ENCODE measurements around the gene SMIM33. TPM values are rescaled to one million over a fixed set of nuclear protein-coding genes. Genes with fewer than 3 reads are reported as not detected.

SMIM33 gene
- total RNA-seq, 2 experiments from 2014 or later = 0.14 to 0.37 TPM

GRCh38 chr5:139445325-139446170 is 25.3 kb upstream of the SMIM33 start:
- Mint-ChIP-seq H3K9me3 (peaks cover 8% of the 10 kb centered on the region), H3K27ac (peak overlapping the region; percentile 97), H3K4me3 (no peak overlapping the region), H3K36me3 (ENCODE audit: low read depth) (peaks cover 7% of the 10 kb centered on the region), H3K4me1 (ENCODE audit: low read depth) (peaks cover 63% of the 10 kb centered on the region), H3K27me3 (ENCODE audit: low read depth) (no peaks in the 10 kb centered on the region)
- CTCF ChIA-PET = interaction anchor here (1.2 to 3.6 kb wide), 3 partner anchors 23 to 69 kb away, joined by 3 to 16 read pairs (median 11); no protein-coding TSS in a partner anchor
- intact Hi-C loops (cut with micrococcal nuclease) = no loop called here
- DNase-seq = no peak

- DNase-seq = peak; percentile 68
- no peaks in the 10 kb centered on the region for H3K27me3 Mint-ChIP-seq (ENCODE audit: low read depth)
- CTCF ChIA-PET = interaction anchor here (0.7 to 2.1 kb wide), 6 partner anchors 8 to 35 kb away, joined by 3 to 12 read pairs (median 4); partner anchors contain the start of genes DNAJC18 and STING1
- peaks cover 63% of the 10 kb centered on the region for H3K4me1 Mint-ChIP-seq (ENCODE audit: low read depth)
- H3K27ac Mint-ChIP-seq = peak overlapping the region; percentile 97
- peaks cover 8% of the 10 kb centered on the region for H3K9me3 Mint-ChIP-seq
- intact Hi-C loops (cut with micrococcal nuclease) = loop anchor here (1.0 kb wide), 7 partner anchors 8 to 189 kb away; partner anchors contain the start of genes DNAJC18, SPATA24 and STING1
- H3K36me3 Mint-ChIP-seq (ENCODE audit: low read depth) = peaks cover 7% of the 10 kb centered on the region
- no peak overlapping the region for H3K4me3 Mint-ChIP-seq
Observed at GRCh38 chr5:139446956-139447779, 23.6 kb upstream of the SMIM33 start.

GRCh38 chr5:139451176-139451575 is 19.6 kb upstream of the SMIM33 start:
- H3K36me3 Mint-ChIP-seq (ENCODE audit: low read depth) = peaks cover 7% of the 10 kb centered on the region
- no peak for DNase-seq
- H3K4me1 Mint-ChIP-seq (ENCODE audit: low read depth) = peaks cover 40% of the 10 kb centered on the region
- intact Hi-C loops (cut with micrococcal nuclease) = no loop called here
- peaks cover 8% of the 10 kb centered on the region for H3K9me3 Mint-ChIP-seq
- H3K27ac Mint-ChIP-seq = no peak overlapping the region
- no peaks in the 10 kb centered on the region for H3K27me3 Mint-ChIP-seq (ENCODE audit: low read depth)
- CTCF ChIA-PET = no interaction called here
- no peak overlapping the region for H3K4me3 Mint-ChIP-seq

DNA sequence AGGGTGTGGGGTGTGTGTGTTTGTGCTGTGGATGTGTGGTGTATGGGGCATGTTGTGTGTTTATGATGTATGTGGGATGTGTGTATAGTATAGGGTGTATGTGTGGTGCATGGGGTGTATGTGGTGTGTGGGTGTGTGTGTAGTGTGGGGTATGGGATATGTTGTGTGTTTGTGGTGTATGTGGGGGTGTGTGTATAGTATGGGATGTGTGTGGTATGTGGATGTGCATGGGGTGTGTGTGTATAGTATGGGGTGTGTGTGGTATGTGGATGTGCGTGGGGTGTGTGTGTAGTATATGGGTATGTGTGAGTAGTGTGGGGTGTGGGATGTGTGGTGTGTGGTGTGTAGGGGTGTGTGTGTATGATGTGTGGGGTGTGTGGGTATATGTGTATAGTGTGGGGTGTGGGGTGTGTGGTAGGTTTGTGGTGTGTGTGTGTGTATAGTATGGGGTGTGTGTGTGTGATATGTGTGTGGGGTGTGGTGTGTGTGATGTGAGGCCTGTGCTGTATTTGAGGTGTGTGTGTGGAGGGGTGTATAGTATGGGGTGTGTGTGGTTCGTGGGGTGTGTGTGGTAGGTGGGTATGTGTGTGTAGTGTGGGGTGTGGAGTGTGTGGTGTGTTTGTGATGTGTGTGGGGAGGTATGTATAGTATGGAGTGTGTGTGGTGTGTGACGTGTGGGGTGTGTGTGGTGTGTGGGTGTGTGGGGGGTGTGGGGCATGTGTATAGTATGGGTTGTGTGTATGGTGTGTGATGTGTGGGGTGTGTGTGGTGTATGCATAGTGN is 18.7 kb upstream of the SMIM33 start:
- CTCF ChIA-PET = no interaction called here
- no peak overlapping the region for H3K27ac Mint-ChIP-seq
- H3K4me1 Mint-ChIP-seq (ENCODE audit: low read depth) = peaks cover 38% of the 10 kb centered on the region
- no peak for DNase-seq
- peaks cover 3% of the 10 kb centered on the region for H3K36me3 Mint-ChIP-seq (ENCODE audit: low read depth)
- no peaks in the 10 kb centered on the region for H3K27me3 Mint-ChIP-seq (ENCODE audit: low read depth)
- H3K4me3 Mint-ChIP-seq = no peak overlapping the region
- intact Hi-C loops (cut with micrococcal nuclease) = no loop called here
- peaks cover 3% of the 10 kb centered on the region for H3K9me3 Mint-ChIP-seq

DNA sequence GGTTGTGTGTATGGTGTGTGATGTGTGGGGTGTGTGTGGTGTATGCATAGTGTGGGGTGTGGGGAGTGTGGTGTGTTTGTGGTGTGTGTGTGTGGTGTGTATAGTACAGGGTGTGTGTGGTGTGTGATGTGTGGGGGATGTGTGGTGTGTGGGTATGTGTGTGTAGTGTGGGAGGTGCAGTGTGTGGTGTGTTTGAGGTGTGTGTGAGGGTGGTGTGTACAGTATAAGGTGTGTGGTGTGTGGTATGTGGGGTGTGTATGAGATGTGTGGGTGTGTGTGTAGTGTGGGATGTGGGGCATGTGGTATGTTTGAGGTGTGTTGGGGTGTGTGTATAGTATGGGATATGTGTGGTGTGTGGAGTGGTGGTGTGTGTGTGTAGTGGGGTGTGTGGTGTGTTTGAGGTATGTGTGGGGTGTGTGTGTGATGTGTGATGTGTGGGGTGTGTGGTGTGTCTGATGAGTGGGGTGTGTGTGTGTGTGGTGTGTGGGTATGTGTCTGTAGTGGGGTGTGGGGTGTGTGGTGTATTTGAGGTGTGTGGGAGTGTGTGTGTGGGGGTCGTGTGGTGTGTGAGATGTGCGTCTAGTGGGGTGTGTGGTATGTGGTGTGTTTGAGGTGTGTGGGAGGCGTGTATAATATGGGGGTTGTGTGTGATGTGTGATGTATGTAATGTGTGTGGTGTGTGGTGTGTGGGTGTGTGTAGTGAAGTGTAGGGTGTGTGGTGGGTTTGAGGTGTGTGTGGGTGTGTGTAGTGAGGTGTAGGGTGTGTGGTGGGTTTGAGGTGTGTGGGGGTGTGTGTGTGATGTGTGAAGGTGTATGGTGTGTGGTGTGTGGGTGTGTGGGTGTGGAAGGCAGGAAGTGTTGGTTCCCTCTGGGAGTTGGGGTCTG is 16.9 kb upstream of the SMIM33 start:
- Mint-ChIP-seq H3K27ac (peak overlapping the region; percentile 33), H3K4me3 (no peak overlapping the region), H3K27me3 (ENCODE audit: low read depth) (no peaks in the 10 kb centered on the region), H3K4me1 (ENCODE audit: low read depth) (peaks cover 35% of the 10 kb centered on the region), H3K36me3 (ENCODE audit: low read depth) (no peaks in the 10 kb centered on the region), H3K9me3 (no peaks in the 10 kb centered on the region)
- DNase-seq = no peak
- CTCF ChIA-PET = no interaction called here
- intact Hi-C loops (cut with micrococcal nuclease) = no loop called here

GRCh38 chr5:139454568-139455290 is 16.1 kb upstream of the SMIM33 start:
- H3K27ac Mint-ChIP-seq = no peak overlapping the region
- no peak overlapping the region for H3K4me3 Mint-ChIP-seq
- CTCF ChIA-PET = interaction anchor here (2.1 kb wide), 1 partner anchor 58 kb away, joined by 9 read pairs; no protein-coding TSS in a partner anchor
- peaks cover 40% of the 10 kb centered on the region for H3K4me1 Mint-ChIP-seq (ENCODE audit: low read depth)
- H3K27me3 Mint-ChIP-seq (ENCODE audit: low read depth) = no peaks in the 10 kb centered on the region
- DNase-seq = no peak
- H3K36me3 Mint-ChIP-seq (ENCODE audit: low read depth) = no peaks in the 10 kb centered on the region
- no peaks in the 10 kb centered on the region for H3K9me3 Mint-ChIP-seq
- intact Hi-C loops (cut with micrococcal nuclease) = no loop called here

DNA sequence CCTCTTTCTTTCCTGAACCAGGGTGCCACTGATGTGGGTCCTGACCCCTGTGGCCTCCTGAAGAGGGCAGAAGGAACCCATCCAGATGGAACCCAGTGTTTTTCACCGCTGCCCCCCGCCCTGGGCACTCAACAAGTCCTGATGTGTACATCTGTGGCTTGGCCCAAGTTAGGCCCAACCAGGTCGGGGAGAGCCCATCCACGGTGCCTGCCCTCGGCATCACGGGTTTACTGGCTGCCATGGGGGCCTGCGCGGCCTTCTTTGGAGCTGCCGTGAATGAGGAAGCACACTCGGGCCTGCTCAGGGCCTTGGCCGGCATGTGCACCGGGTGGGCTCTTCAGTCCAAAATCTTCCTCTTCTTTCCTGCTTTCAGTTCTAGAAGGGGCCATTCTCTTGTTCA is 14.0 kb upstream of the SMIM33 start:
- Mint-ChIP-seq H3K36me3 (ENCODE audit: low read depth) (no peaks in the 10 kb centered on the region), H3K27me3 (ENCODE audit: low read depth) (no peaks in the 10 kb centered on the region), H3K4me1 (ENCODE audit: low read depth) (peaks cover 58% of the 10 kb centered on the region), H3K27ac (peak overlapping the region; percentile 19), H3K4me3 (no peak overlapping the region), H3K9me3 (no peaks in the 10 kb centered on the region)
- no peak for DNase-seq
- CTCF ChIA-PET = interaction anchor here (0.7 to 2.1 kb wide), 2 partner anchors 36 to 56 kb away, joined by 3 to 9 read pairs; no protein-coding TSS in a partner anchor
- intact Hi-C loops (cut with micrococcal nuclease) = no loop called here

DNA sequence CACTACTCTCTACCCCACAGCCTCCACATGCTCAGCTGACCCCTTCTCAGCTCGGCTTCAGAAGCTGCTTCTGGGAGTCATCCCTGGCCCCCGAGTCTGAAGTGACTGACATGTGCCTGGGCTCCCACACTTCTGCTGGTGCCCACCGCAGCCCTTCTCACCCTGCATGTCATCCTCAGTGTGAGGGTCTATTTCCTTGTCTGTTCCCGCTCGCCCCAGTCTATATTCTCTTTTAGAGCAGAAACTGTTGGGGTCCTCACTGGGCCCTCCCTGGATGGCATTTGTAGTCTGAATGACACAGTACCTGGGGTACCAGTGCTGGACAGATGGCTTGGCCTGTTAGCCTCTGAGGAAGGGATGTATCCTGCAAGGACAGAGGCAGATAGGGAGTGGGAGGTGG is 13.6 kb upstream of the SMIM33 start:
- Mint-ChIP-seq H3K27me3 (ENCODE audit: low read depth) (no peaks in the 10 kb centered on the region), H3K9me3 (no peaks in the 10 kb centered on the region), H3K4me3 (no peak overlapping the region), H3K27ac (peak overlapping the region; percentile 94), H3K36me3 (ENCODE audit: low read depth) (no peaks in the 10 kb centered on the region), H3K4me1 (ENCODE audit: low read depth) (peaks cover 58% of the 10 kb centered on the region)
- CTCF ChIA-PET = interaction anchor here (0.5 to 1.7 kb wide), 3 partner anchors 10 to 39 kb away, joined by 3 to 6 read pairs (median 4); no protein-coding TSS in a partner anchor
- intact Hi-C loops (cut with micrococcal nuclease) = no loop called here
- DNase-seq = no peak

GRCh38 chr5:139457653-139458306 is 13.0 kb upstream of the SMIM33 start:
- DNase-seq = no peak
- Mint-ChIP-seq H3K9me3 (no peaks in the 10 kb centered on the region), H3K36me3 (ENCODE audit: low read depth) (no peaks in the 10 kb centered on the region), H3K27me3 (ENCODE audit: low read depth) (no peaks in the 10 kb centered on the region), H3K4me3 (no peak overlapping the region), H3K27ac (peak overlapping the region; percentile 94), H3K4me1 (ENCODE audit: low read depth) (peaks cover 58% of the 10 kb centered on the region)
- intact Hi-C loops (cut with micrococcal nuclease) = loop anchor here (2.0 kb wide), 2 partner anchors 53 to 55 kb away; partner anchors contain the start of gene SPATA24
- CTCF ChIA-PET = interaction anchor here (0.5 to 1.7 kb wide), 5 partner anchors 10 to 67 kb away, joined by 3 to 6 read pairs (median 4); no protein-coding TSS in a partner anchor
